ENCODE data around the gene ARHGAP15. TPM values are rescaled to one million over a fixed set of nuclear protein-coding genes. Genes with fewer than 3 reads are reported as not detected.

ARHGAP15 gene
- total and polyA plus RNA-seq, 4 donors: 3.8 to 17.9 (median 13.2) TPM

DNA sequence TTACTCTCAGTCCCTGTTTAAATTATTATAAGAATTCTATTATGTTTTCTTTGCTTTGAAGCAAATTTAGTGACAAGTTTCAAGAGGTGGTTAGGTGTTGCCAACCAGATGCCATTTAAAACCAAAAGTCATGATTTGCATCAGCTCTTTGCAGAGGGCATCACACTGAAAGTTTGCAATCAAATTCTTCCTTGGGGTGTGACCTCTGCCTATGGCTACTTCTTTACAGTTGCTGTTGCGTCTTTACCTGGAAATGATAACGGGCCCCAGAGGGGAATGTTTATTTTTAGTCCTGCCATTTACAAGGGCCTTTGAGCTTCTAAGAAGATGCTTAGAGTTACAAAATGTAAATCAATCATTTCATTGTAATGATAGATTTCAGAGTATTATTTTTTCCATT, 561.0 kb downstream of the ARHGAP15 start:
- no peak overlapping the region for H3K9ac ChIP-seq (ENCODE audit: low read depth in 1 of 2, low read length in 2 of 2)
- peaks cover 0 to 2% (median 0%) of the 10 kb centered on the region in 4 donors for H3K27me3 ChIP-seq (ENCODE audit: control insufficient read depth in 4 of 4, insufficient read depth in 4 of 4, low read length in 3 of 4)
- H3K9me3 ChIP-seq (ENCODE audit: control insufficient read depth in 4 of 4, low read length in 3 of 4): no peaks in the 10 kb centered on the region
- no peaks in the 10 kb centered on the region for H3K36me3 ChIP-seq (ENCODE audit: control insufficient read depth in 4 of 4, insufficient read depth in 3 of 4, low read depth in 1 of 4, low read length in 3 of 4)
- H3K4me3 ChIP-seq (ENCODE audit: low read depth in 1 of 3, low read length in 3 of 3): no peak overlapping the region
- no peak for DNase-seq (ENCODE audit: low spot score)
- TF ChIP-seq GABPA (IDR thresholded peaks at IDR 0.05 in 1 of 2, conservative IDR thresholded peaks at IDR 0.05 in 1 of 2): no peak
- no peak for TF ChIP-seq ZBTB33 (IDR thresholded peaks at IDR 0.05)
- TF ChIP-seq MAX (IDR thresholded peaks at IDR 0.05): no peak
- no peak for TF ChIP-seq SP1 (IDR thresholded peaks at IDR 0.05)
- TF ChIP-seq FOXA1 (IDR thresholded peaks at IDR 0.05): no peak
- no peak for TF ChIP-seq RXRA (IDR thresholded peaks at IDR 0.05)
- TF ChIP-seq HNF4G (IDR thresholded peaks at IDR 0.05): no peak
- TF ChIP-seq CTCF (IDR thresholded peaks at IDR 0.05; ENCODE audit: low read depth, low read length, missing input control): no peak
- no peaks in the 10 kb centered on the region for H3K4me1 ChIP-seq (ENCODE audit: control insufficient read depth in 4 of 4, insufficient read depth in 4 of 4, low read length in 3 of 4)
- WGBS: 51% methylated on average over 2 of the region's 2 CpGs
- no peak overlapping the region for H3K27ac ChIP-seq (ENCODE audit: low read depth in 1 of 2, low read length in 2 of 2)

DNA sequence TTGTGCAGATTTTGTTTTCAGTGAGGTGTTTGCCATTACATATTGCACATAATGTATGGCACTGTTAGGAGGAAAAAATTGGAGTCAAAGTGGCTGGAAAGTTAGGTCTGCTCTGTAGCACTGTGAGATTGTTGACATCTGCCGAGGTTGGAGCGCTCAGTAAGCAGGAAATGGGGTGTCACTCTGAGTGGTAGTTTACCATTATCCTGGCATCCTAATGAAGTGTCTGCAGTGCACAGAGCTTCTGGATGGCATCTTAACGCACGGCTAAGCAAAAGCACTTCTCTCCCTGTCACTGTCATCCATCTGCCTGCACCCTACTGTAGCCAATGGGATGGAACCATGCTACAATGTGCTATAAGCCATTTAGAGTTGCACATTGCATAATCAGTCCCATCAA, 561.9 kb downstream of the ARHGAP15 start:
- Histone ChIP-seq H3K9me3 (ENCODE audit: control insufficient read depth in 4 of 4, low read length in 3 of 4) (no peaks in the 10 kb centered on the region), H3K27me3 (ENCODE audit: control insufficient read depth in 4 of 4, insufficient read depth in 4 of 4, low read length in 3 of 4) (peaks cover 0 to 2% (median 0%) of the 10 kb centered on the region in 4 donors), H3K4me1 (ENCODE audit: control insufficient read depth in 4 of 4, insufficient read depth in 4 of 4, low read length in 3 of 4) (no peaks in the 10 kb centered on the region), H3K4me3 (ENCODE audit: low read depth in 1 of 3, low read length in 3 of 3) (no peak overlapping the region), H3K36me3 (ENCODE audit: control insufficient read depth in 4 of 4, insufficient read depth in 3 of 4, low read depth in 1 of 4, low read length in 3 of 4) (no peaks in the 10 kb centered on the region), H3K9ac (ENCODE audit: low read depth in 1 of 2, low read length in 2 of 2) (no peak overlapping the region), H3K27ac (ENCODE audit: low read depth in 1 of 2, low read length in 2 of 2) (no peak overlapping the region)
- TF ChIP-seq GABPA (IDR thresholded peaks at IDR 0.05 in 1 of 2, conservative IDR thresholded peaks at IDR 0.05 in 1 of 2) (no peak), RXRA (IDR thresholded peaks at IDR 0.05) (no peak), HNF4G (IDR thresholded peaks at IDR 0.05) (no peak), CTCF (IDR thresholded peaks at IDR 0.05; ENCODE audit: low read depth, low read length, missing input control) (no peak), MAX (IDR thresholded peaks at IDR 0.05) (no peak), SP1 (IDR thresholded peaks at IDR 0.05) (no peak), ATF3 (IDR thresholded peaks at IDR 0.05) (no peak), FOXA2 (IDR thresholded peaks at IDR 0.05) (no peak), FOXA1 (IDR thresholded peaks at IDR 0.05) (no peak), YY1 (IDR thresholded peaks at IDR 0.05) (no peak), REST (IDR thresholded peaks at IDR 0.05) (no peak), ZBTB33 (IDR thresholded peaks at IDR 0.05) (no peak), HNF4A (conservative IDR thresholded peaks at IDR 0.05) (no peak)
- no peak for DNase-seq (ENCODE audit: low spot score)
- WGBS: 83% methylated on average over 4 of the region's 4 CpGs

All from liver (tissue), 9 donors.